ENCODE data around the gene LRRC73. TPM values are rescaled to one million over a fixed set of nuclear protein-coding genes. Genes with fewer than 3 reads are reported as not detected.
"Not testable (repeated sequence)": the region's sequence is repeated elsewhere in the genome, so short reads cannot be mapped to it uniquely, and the experiment has no call there.

LRRC73 gene
- total RNA-seq, 1 experiment from 2014 or later: 2.3 TPM

DNA sequence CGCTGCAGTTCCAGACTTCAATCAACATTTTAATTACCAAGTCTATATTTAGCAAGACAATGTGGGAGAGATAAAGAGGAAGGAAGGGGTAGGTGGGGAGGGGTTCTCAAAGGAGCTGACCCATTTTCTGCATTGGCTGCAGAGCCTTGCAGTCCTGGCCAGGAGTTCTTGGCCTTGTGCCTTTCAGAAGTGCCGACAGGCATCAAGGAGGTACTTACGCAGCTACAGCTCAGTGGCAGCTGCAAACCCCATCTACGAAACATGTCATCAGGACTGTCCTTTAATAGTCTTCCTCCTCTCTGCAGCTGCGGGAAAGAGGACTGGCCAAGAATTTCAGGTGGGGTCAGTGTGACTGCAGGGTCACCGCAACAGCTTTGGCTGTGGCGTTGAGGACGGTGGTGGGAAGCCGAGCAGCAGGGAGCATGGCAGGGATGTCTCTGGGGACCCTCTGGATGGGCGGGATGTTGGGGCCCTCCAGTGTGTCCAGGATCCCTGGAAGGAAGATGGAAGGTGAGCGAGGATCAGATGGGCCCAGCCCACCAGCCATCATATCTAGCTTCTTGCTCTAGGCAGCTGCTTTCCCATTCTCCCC lies 1.8 kb upstream of the LRRC73 start:
- DNase-seq (ENCODE audit: low spot score): no peak

GRCh38 chr6:43510827-43511163 lies 649 bp upstream of the LRRC73 start:
- DNase-seq (ENCODE audit: low spot score): no peak

- no peak for DNase-seq (ENCODE audit: low spot score)
These were observed 783 bp downstream of the LRRC73 start for GRCh38 chr6:43509142-43509983.

DNA sequence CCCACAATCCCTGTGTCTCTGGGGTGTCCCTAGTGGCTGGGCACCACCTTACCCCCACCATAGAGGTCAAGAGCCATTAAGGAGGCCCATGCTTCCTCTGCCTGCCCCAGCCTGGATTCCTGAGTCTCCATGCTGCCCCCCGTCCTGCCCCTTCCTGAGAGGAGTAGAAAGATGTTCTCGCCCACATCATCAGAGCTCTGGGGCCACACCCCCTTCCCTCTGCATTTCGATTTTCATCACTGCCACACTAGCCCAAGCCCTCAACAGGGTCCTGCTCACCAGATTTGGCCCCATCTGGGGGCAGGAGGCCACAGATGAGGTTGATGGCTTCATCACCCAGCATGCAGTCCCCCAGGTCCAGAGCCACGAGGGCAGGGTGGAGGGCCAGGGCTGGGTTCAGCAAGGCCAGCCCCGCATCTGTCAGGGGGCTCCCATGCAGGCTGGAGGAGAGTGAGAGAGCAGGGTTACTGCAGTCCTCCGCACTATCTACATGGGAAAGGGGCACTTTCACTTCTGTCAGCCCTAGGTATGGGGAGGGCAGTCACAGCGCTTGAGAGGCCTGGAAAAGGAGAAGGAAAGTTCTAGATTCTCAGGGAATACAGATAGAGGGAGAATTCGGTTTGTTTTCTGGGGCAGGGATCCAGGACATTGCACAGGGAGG lies 1.5 kb downstream of the LRRC73 start:
- no peak for DNase-seq (ENCODE audit: low spot score)

- DNase-seq (ENCODE audit: low spot score): peak; percentile 71
These were observed 3.3 kb downstream of the LRRC73 start for GRCh38 chr6:43506667-43507471.

DNA sequence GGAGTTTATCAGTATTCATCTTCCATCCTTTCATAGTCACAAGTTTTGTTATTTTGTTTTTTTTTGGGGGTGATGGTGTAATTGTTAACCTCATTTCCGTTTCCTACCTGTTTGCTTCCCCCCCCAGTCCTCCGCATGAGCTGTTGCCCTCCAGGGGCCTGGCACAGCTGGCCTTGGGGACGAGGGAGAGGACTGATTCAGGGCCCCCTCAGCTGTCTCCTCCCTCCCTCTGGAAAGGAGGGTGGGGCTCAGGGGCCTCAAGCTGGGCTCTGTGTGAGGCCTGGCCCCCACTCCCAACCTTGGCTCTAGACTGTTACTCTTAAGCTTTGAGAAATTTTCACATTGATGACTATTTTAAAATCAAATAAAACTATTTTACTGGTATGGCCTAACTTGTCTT lies 4.0 kb downstream of the LRRC73 start:
- no peak for DNase-seq (ENCODE audit: low spot score)

- DNase-seq (ENCODE audit: low spot score): no peak
These were observed 4.4 kb downstream of the LRRC73 start for GRCh38 chr6:43505718-43506117.

- no peak for DNase-seq (ENCODE audit: low spot score)
These were observed 5.2 kb downstream of the LRRC73 start for GRCh38 chr6:43504756-43505593.

- no peak for DNase-seq (ENCODE audit: low spot score)
These were observed 6.7 kb downstream of the LRRC73 start for GRCh38 chr6:43503443-43503842.

GRCh38 chr6:43502666-43503065 lies 7.5 kb downstream of the LRRC73 start:
- no peak for DNase-seq (ENCODE audit: low spot score)

GRCh38 chr6:43500921-43501320 lies 9.2 kb downstream of the LRRC73 start:
- no peak for DNase-seq (ENCODE audit: low spot score)

GRCh38 chr6:43499028-43499815 lies 10.9 kb downstream of the LRRC73 start:
- no peak for DNase-seq (ENCODE audit: low spot score)

GRCh38 chr6:43498291-43498690 lies 11.9 kb downstream of the LRRC73 start:
- DNase-seq (ENCODE audit: low spot score): not testable (repeated sequence)

GRCh38 chr6:43497689-43498088 lies 12.5 kb downstream of the LRRC73 start:
- no peak for DNase-seq (ENCODE audit: low spot score)

DNA sequence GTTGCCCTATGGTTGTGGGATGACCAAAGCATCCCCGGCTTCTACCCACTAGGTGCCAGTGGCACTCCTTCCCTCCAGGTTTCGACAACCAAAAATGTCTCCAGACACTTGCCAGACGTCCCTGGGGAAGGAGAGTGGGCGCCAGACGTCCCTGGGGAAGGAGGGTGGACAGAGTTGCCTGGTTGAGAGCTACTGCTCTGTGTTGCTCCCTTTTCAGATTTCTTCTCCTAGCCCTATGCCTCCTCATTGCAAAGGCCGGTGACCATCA lies 13.1 kb downstream of the LRRC73 start:
- no peak for DNase-seq (ENCODE audit: low spot score)

GRCh38 chr6:43496370-43497128 lies 13.6 kb downstream of the LRRC73 start:
- peak; percentile 58 for DNase-seq (ENCODE audit: low spot score)

DNA sequence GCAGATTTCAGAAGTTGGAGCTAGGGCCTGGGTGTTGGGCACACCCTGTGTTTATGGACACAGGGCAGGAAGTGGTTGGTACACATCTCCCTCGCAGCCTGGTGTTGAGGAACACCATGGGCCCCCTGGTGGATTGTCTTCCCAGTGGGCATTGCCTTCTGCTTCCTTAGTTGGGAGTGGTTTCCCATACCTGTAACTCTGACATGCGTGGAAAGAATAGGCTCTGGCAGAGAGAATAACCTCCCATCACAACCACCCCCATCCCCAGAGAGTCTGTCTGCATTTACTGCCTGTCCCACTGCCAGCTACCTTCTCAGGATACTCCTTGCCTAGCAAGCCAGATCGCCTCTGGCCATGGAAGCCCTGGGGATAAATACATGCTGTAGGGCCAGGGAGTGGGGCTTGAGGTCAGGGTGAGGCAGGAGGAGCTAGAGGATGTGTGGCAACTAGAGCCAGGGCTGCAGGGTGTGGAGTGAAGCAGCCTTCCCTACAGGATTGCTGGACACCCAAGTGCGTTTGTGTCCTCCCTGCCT lies 14.7 kb downstream of the LRRC73 start:
- peak; percentile 51 for DNase-seq (ENCODE audit: low spot score)

DNA sequence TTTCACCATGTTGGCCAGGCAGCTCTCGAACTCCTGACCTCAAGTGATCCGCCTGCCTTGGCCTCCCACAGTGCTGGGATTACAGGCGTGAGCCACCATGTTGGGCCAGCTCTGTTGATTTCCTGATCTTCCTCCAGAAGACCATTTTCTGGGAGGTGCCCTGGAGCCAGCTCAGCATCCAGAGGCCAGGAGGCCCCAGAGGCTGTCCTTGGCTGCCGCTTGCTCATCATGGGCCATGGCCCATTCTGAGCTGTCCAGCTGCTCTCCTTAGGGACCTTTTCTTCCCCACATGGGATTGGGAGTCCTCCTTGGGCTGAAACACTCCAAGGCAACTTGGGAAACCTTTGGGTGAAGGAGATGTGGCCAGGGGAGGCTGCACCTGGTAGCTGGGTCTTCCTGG lies 15.4 kb downstream of the LRRC73 start:
- no peak for DNase-seq (ENCODE audit: low spot score)

- no peak for DNase-seq (ENCODE audit: low spot score)
These were observed 15.8 kb downstream of the LRRC73 start for GRCh38 chr6:43494321-43494720.

DNA sequence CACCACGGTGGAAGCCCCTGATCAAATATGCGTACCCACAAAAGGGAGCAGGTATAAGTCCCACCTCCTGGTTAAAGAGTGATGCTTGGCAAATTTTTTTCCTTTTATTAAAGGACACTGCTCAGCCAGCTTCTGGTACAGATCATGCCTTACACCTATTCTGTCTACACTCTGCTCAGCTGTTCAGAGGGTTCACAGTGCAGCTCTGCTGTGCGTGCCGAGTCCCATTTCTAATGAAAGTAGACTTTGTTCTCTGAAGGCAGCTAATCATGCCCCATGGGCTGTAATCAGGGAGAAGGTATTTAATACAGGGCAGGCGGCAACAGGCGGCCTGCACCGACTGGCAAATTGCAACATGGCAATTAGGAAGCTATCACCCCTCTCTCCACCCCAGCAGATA lies 16.3 kb downstream of the LRRC73 start:
- no peak for DNase-seq (ENCODE audit: low spot score)
